Prostate gland (tissue), 2 donors: Measurements from ENCODE around the gene TMEM123. TPM values are rescaled to one million over a fixed set of nuclear protein-coding genes. Genes with fewer than 3 reads are reported as not detected.

Experiments
- DNase-seq: peaks from one replicate; pipeline ENCODE4 v3.0.0-alpha.2; 2019; ENCODE audit warnings: low spot score
- H3K27ac ChIP-seq, 2 donors: fragments of 200-600 bp; sonication (generic); 2 replicates each; pipeline ENCODE4 v1.5.1; 2017 to 2019
- H3K27me3 ChIP-seq: fragments of 200-600 bp; sonication (generic); replicated peaks from 2 replicates; pipeline ENCODE4 v1.5.1; 2019; ENCODE audit not compliant: insufficient read depth
- H3K36me3 ChIP-seq, 2 donors: fragments of 200-600 bp; sonication (generic); 1 replicate in 1 of 2; 2 replicates in 1 of 2; pipeline versions ENCODE4 v1.5.1 to v1.8.1; 2017 to 2019
- H3K4me1 ChIP-seq: fragments of 200-600 bp; sonication (generic); replicated peaks from 2 replicates; pipeline ENCODE4 v1.5.1; 2019
- H3K4me3 ChIP-seq, 2 donors: fragments of 200-600 bp; sonication (generic); 2 replicates each; pipeline ENCODE4 v1.5.1; 2017 to 2019
- H3K9me3 ChIP-seq: fragments of 200-600 bp; sonication (generic); 2 replicates; pipeline ENCODE4 v1.5.1; 2017
- POLR2A ChIP-seq: fragments of 450-650 bp; IDR thresholded peaks from one replicate; pipeline ENCODE4 v1.6.1; 2016; ENCODE audit warnings: antibody characterized with exemption, mild to moderate bottlenecking
- POLR2AphosphoS5 ChIP-seq: sonication (generic); formaldehyde crosslinking; IDR thresholded peaks from one replicate; pipeline ENCODE4 v1.6.1; 2017; ENCODE audit warnings: antibody characterized with exemption
- whole genome bisulfite sequencing: methylation state at CpG from one replicate; pipeline ENCODE4 v1.1.5; 2018; 5-methylcytosine and 5-hydroxymethylcytosine counted together
- intact Hi-C: fragments of 100-400 bp; cut with DNase I; formaldehyde crosslinking; loops from one replicate; pipeline ENCODE4 v1.14.2; 2022
- total RNA-seq, 2 donors: library from RNA; depleted of rRNA; stranded (reverse); fragments of >200 nt; gene quantifications; one replicate each; pipeline ENCODE4 v1.1.0, GENCODE V29; 2016
- TF ChIP-seq, protein P1 (sequence below), 4 experiments: fragments of 200-600 bp in 2 of 4; fragments of 450-650 bp in 2 of 4; sonication (generic) in 2 of 4; IDR thresholded peaks; 1 replicate in 3 of 4; 2 replicates in 1 of 4; pipeline ENCODE4 v1.5.1; 2016 to 2019; ENCODE audit warnings: antibody characterized with exemption in 4 of 4, mild to moderate bottlenecking in 2 of 4, moderate library complexity in 2 of 4

The TMEM123 gene
- total RNA-seq, 2 donors from 2014 or later = 205 to 227 TPM

DNA sequence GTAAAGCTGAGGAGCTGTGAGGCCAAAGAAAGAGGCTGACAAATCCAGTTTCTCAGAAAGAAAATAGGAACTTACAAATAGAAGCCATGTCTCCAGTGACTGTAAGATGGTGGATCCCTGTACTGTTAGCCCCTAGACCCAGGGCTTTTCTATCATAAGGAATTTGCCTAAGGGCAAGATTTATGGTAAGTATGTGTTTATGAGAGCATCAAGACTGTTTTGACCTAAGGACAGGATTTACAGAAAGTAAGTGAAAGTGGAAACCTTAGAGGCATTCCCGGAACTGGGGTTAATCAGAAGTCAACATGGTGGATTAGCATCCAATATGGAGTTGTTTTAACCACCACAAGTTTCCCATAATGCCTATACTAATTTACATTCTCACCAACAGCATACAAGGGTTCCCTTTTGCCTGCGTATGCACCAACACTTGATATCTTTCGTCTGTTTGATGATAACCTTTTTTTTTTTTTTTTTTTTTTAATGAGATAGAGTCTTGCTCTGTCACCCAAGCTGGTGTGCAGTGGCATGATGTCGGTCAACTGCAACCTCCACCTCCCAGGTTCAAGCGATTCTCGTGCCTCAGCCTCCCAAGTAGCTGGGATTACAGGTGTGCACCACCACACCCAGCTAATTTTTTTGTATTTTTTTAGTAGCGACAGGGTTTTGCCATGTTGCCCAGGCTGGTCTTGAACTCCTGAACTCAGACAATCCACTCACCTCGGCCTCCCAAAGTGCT lies 65.4 kb downstream of the TMEM123 start:
- H3K36me3 ChIP-seq = no peaks in the 10 kb centered on the region
- H3K4me1 ChIP-seq = no peaks in the 10 kb centered on the region
- 82% methylated on average over 8 of the region's 8 CpGs for WGBS

DNA sequence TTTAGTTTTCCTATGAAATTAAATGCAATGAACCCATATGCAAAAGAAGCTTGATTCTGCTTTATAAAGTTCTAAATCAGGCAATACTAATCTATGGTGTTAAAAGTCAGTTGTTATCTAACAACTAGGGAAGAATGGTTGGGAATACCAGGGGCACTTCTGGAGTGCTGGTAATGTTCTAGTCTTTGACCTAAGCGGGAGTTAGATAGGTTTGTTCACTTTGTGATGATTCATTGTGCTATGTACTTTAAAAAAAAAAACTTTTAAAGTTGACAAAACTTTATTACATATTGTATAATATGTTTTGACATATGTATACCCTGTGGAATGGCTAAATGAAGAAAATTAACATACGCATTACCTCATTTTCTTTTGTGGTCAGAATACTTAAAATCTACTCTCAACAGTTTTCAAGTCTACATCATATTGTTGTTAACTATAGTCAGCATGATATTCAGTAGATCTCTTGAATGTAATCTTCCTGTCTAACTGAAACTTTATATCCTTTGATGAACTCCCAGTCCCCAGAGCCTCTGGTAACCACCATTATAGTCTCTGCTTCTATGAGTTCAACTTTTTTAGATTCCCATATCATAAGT lies 66.3 kb downstream of the TMEM123 start:
- no peak for DNase-seq
- Histone ChIP-seq H3K4me1 (no peaks in the 10 kb centered on the region), H3K9me3 (no peaks in the 10 kb centered on the region), H3K36me3 (no peaks in the 10 kb centered on the region), H3K27ac (no peak overlapping the region), H3K4me3 (no peak overlapping the region), H3K27me3 (no peaks in the 10 kb centered on the region)
- TF ChIP-seq POLR2A (no peak), POLR2AphosphoS5 (no peak)
- TF ChIP-seq, protein P1, sequence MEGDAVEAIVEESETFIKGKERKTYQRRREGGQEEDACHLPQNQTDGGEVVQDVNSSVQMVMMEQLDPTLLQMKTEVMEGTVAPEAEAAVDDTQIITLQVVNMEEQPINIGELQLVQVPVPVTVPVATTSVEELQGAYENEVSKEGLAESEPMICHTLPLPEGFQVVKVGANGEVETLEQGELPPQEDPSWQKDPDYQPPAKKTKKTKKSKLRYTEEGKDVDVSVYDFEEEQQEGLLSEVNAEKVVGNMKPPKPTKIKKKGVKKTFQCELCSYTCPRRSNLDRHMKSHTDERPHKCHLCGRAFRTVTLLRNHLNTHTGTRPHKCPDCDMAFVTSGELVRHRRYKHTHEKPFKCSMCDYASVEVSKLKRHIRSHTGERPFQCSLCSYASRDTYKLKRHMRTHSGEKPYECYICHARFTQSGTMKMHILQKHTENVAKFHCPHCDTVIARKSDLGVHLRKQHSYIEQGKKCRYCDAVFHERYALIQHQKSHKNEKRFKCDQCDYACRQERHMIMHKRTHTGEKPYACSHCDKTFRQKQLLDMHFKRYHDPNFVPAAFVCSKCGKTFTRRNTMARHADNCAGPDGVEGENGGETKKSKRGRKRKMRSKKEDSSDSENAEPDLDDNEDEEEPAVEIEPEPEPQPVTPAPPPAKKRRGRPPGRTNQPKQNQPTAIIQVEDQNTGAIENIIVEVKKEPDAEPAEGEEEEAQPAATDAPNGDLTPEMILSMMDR (IDR thresholded peaks at IDR 0.05) = no peak
- intact Hi-C loops = no loop called here
- 90% methylated on average over 2 of the region's 2 CpGs for WGBS

More for the DNA sequence above, 65.4 kb downstream of the TMEM123 start:
- Histone ChIP-seq H3K27me3 (no peaks in the 10 kb centered on the region), H3K27ac (no peak overlapping the region), H3K9me3 (no peaks in the 10 kb centered on the region), H3K4me3 (no peak overlapping the region)
- TF ChIP-seq, protein P1 (IDR thresholded peaks at IDR 0.05) = no peak
- no peak for TF ChIP-seq POLR2A
- no peak for TF ChIP-seq POLR2AphosphoS5
- no peak for DNase-seq
- intact Hi-C loops = no loop called here

- intact Hi-C loops = no loop called here
- Histone ChIP-seq H3K27ac (no peak overlapping the region), H3K27me3 (no peaks in the 10 kb centered on the region), H3K4me1 (no peaks in the 10 kb centered on the region), H3K4me3 (no peak overlapping the region), H3K9me3 (no peaks in the 10 kb centered on the region), H3K36me3 (no peaks in the 10 kb centered on the region)
- TF ChIP-seq POLR2A = no peak
- no peak for TF ChIP-seq POLR2AphosphoS5
- TF ChIP-seq, protein P1 (IDR thresholded peaks at IDR 0.05) = no peak
- WGBS = 75% methylated on average over 5 of the region's 5 CpGs
- no peak for DNase-seq
These were observed 67.2 kb downstream of the TMEM123 start for GRCh38 chr11:102385085-102386007.

DNA sequence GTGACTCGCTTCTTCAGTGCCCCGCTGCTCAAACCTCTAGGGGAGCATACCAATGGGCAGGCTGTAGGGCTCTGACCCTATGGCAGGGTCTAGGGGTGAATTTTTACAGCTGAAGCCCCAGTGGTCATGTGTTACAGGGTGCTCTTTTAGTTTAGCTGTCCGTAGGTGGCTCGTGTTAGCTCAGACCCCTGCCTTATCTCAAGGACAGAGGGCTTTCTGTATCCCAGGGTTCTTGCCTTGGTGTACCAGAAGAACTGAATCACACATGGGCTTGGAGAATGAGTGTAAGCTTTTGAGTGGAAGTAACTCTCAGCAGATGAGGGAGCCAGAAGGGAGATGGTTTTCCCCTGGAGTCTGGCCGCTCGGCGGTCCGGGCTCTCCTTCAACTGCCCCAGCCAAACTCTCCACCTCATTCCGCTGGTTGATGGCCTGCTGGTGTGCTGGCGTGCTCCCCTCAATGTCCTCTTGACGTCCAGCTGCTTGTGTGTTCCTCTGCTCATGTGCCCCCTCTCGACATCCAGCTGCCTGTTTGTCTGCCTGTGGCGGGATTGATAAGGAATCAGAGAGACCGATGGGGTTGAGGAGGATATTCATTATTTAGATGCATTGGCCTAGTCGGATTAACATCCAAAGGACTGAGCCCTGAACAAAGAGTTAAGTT lies 68.0 kb downstream of the TMEM123 start:
- H3K36me3 ChIP-seq = no peaks in the 10 kb centered on the region
- H3K4me3 ChIP-seq = no peak overlapping the region
- intact Hi-C loops = no loop called here
- WGBS = 78% methylated on average over 15 of the region's 15 CpGs
- H3K9me3 ChIP-seq = no peaks in the 10 kb centered on the region
- TF ChIP-seq POLR2A (no peak), POLR2AphosphoS5 (no peak)
- TF ChIP-seq, protein P1 (IDR thresholded peaks at IDR 0.05) = no peak
- no peaks in the 10 kb centered on the region for H3K4me1 ChIP-seq
- no peak overlapping the region for H3K27ac ChIP-seq
- no peaks in the 10 kb centered on the region for H3K27me3 ChIP-seq
- DNase-seq = no peak
